Astrocyte (in vitro differentiated cells and primary cell): ENCODE measurements around the gene ARHGAP24. TPM values are rescaled to one million over a fixed set of nuclear protein-coding genes. Genes with fewer than 3 reads are reported as not detected.

Experiments
- DNase-seq: peaks from one replicate; pipeline ENCODE4 v3.0.0-alpha.2; 2010; ENCODE audit warnings: low read depth
- FAIRE-seq: peaks from 2 replicates; lab custom pipeline; 2011; peaks lifted over from hg19 to GRCh38; lab: Jason Lieb, UNC
- H2AFZ ChIP-seq: 2 replicates; pipeline ENCODE4 v1.6.0; 2012; ENCODE audit warnings: low read depth, low read length, inconsistent platforms
- H3K27ac ChIP-seq: 2 replicates; pipeline ENCODE4 v1.5.1; 2011; ENCODE audit warnings: low read depth, low read length, inconsistent platforms
- H3K27me3 ChIP-seq: 2 replicates; pipeline ENCODE4 v1.6.0; 2011; ENCODE audit warnings: low read length, inconsistent platforms; ENCODE audit not compliant: insufficient read depth
- H3K36me3 ChIP-seq: 2 replicates; pipeline ENCODE4 v1.5.1; 2011; ENCODE audit warnings: low read length, inconsistent platforms; ENCODE audit not compliant: insufficient read depth
- H3K4me1 ChIP-seq: 2 replicates; pipeline ENCODE4 v1.5.1; 2011; ENCODE audit warnings: low read length, inconsistent platforms; ENCODE audit not compliant: insufficient read depth
- H3K4me2 ChIP-seq: 2 replicates; pipeline ENCODE4 v1.6.0; 2012; ENCODE audit warnings: low read length, inconsistent platforms
- H3K4me3 ChIP-seq: 2 replicates; pipeline ENCODE4 v1.5.1; 2011; ENCODE audit warnings: low read depth, mild to moderate bottlenecking, low read length, inconsistent platforms; ENCODE audit not compliant: insufficient read depth
- H3K79me2 ChIP-seq: 2 replicates; pipeline ENCODE4 v1.6.0; 2012; ENCODE audit warnings: mild to moderate bottlenecking, low read length, inconsistent platforms; ENCODE audit not compliant: insufficient read depth
- H3K9ac ChIP-seq: 2 replicates; pipeline ENCODE4 v1.6.0; 2012; ENCODE audit warnings: mild to moderate bottlenecking, low read length, inconsistent platforms
- H3K9me3 ChIP-seq: 2 replicates; pipeline ENCODE4 v1.5.1; 2012; ENCODE audit warnings: low read depth, mild to moderate bottlenecking, low read length, inconsistent platforms; ENCODE audit not compliant: insufficient read depth
- H4K20me1 ChIP-seq: 2 replicates; pipeline ENCODE4 v1.6.0; 2012; ENCODE audit warnings: low read length, inconsistent platforms; ENCODE audit not compliant: insufficient read depth
- H3K27ac Mint-ChIP-seq: one replicate; pipeline ENCODE4 v1.8.0; 2021; ENCODE audit warnings: mild to moderate bottlenecking, mixed read lengths; ENCODE audit not compliant: unreplicated experiment
- H3K27me3 Mint-ChIP-seq: one replicate; pipeline ENCODE4 v1.8.0; 2021; ENCODE audit warnings: low read depth, mixed read lengths; ENCODE audit not compliant: unreplicated experiment
- H3K36me3 Mint-ChIP-seq: one replicate; pipeline ENCODE4 v1.8.0; 2021; ENCODE audit warnings: low read depth, mixed read lengths; ENCODE audit not compliant: unreplicated experiment
- H3K4me1 Mint-ChIP-seq: one replicate; pipeline ENCODE4 v1.8.0; 2021; ENCODE audit warnings: low read depth, mixed read lengths; ENCODE audit not compliant: unreplicated experiment
- H3K4me3 Mint-ChIP-seq: one replicate; pipeline ENCODE4 v1.8.0; 2021; ENCODE audit warnings: mild to moderate bottlenecking, moderate library complexity, mixed read lengths; ENCODE audit not compliant: unreplicated experiment
- H3K9me3 Mint-ChIP-seq: one replicate; pipeline ENCODE4 v1.8.0; 2021; ENCODE audit warnings: mild to moderate bottlenecking, mixed read lengths; ENCODE audit not compliant: unreplicated experiment
- EZH2 ChIP-seq: IDR thresholded peaks from 2 replicates; pipeline ENCODE4 v1.6.1; 2012; ENCODE audit warnings: mild to moderate bottlenecking, low read length, inconsistent platforms; ENCODE audit not compliant: insufficient read depth
- total RNA-seq: library from RNA; stranded (reverse); gene quantifications from 2 replicates; pipeline ENCODE4 v1.2.1, GENCODE V29; 2021
- TF ChIP-seq, protein P1 (sequence below): IDR thresholded peaks from 2 replicates; pipeline ENCODE4 v1.5.1; 2011; ENCODE audit warnings: low read depth, mild to moderate bottlenecking, inconsistent platforms, low read length, moderate library complexity; ENCODE audit not compliant: insufficient read depth

ARHGAP24 gene
- total RNA-seq, 1 donor from 2014 or later = 2.1 TPM

GRCh38 chr4:85759388-85759787 lies 284.4 kb downstream of the ARHGAP24 start:
- no peak overlapping the region for H3K4me3 Mint-ChIP-seq
- H2AFZ ChIP-seq = no peak overlapping the region
- no peak for FAIRE-seq

DNA sequence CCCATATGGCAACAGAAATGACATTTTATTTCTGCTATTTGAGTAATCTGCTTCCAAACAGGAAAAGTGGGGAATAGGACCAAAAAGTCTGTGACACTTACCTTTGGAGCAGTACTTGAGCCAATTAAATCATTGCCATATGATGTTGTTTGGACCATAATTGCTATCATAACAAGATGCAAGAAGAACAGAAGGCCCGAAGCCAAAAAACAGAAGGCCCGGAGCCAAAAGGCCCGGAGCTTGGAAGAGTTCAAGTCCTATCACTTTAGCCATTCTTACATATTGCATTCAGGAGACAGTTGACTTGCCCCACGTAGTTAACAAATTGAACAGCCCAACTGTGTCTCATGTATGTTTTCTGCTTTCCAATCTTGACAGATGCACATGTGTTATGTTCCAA lies 285.6 kb downstream of the ARHGAP24 start:
- Mint-ChIP-seq H3K27me3 (no peaks in the 10 kb centered on the region), H3K4me3 (no peak overlapping the region), H3K27ac (no peak overlapping the region), H3K9me3 (no peaks in the 10 kb centered on the region), H3K4me1 (no peaks in the 10 kb centered on the region), H3K36me3 (no peaks in the 10 kb centered on the region)
- DNase-seq = no peak
- Histone ChIP-seq H3K9ac (no peak overlapping the region), H3K27me3 (no peaks in the 10 kb centered on the region), H3K9me3 (no peaks in the 10 kb centered on the region), H3K79me2 (no peaks in the 10 kb centered on the region), H3K4me2 (no peak overlapping the region), H3K27ac (no peak overlapping the region), H3K4me1 (peaks cover 6% of the 10 kb centered on the region), H3K4me3 (no peak overlapping the region), H3K36me3 (no peaks in the 10 kb centered on the region), H4K20me1 (no peaks in the 10 kb centered on the region), H2AFZ (no peak overlapping the region)
- FAIRE-seq = no peak
- TF ChIP-seq EZH2 = no peak
- TF ChIP-seq, protein P1, sequence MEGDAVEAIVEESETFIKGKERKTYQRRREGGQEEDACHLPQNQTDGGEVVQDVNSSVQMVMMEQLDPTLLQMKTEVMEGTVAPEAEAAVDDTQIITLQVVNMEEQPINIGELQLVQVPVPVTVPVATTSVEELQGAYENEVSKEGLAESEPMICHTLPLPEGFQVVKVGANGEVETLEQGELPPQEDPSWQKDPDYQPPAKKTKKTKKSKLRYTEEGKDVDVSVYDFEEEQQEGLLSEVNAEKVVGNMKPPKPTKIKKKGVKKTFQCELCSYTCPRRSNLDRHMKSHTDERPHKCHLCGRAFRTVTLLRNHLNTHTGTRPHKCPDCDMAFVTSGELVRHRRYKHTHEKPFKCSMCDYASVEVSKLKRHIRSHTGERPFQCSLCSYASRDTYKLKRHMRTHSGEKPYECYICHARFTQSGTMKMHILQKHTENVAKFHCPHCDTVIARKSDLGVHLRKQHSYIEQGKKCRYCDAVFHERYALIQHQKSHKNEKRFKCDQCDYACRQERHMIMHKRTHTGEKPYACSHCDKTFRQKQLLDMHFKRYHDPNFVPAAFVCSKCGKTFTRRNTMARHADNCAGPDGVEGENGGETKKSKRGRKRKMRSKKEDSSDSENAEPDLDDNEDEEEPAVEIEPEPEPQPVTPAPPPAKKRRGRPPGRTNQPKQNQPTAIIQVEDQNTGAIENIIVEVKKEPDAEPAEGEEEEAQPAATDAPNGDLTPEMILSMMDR = no peak

More at GRCh38 chr4:85759388-85759787, 284.4 kb downstream of the ARHGAP24 start:
- H3K79me2 ChIP-seq = no peaks in the 10 kb centered on the region
- no peaks in the 10 kb centered on the region for H4K20me1 ChIP-seq
- Mint-ChIP-seq H3K36me3 (no peaks in the 10 kb centered on the region), H3K9me3 (no peaks in the 10 kb centered on the region), H3K4me1 (no peaks in the 10 kb centered on the region), H3K27ac (no peak overlapping the region), H3K27me3 (no peaks in the 10 kb centered on the region)
- no peak overlapping the region for H3K9ac ChIP-seq
- no peak overlapping the region for H3K4me3 ChIP-seq
- no peak for DNase-seq
- H3K4me2 ChIP-seq = no peak overlapping the region
- H3K4me1 ChIP-seq = peaks cover 6% of the 10 kb centered on the region
- no peaks in the 10 kb centered on the region for H3K27me3 ChIP-seq
- H3K27ac ChIP-seq = no peak overlapping the region
- TF ChIP-seq, protein P1 = no peak
- no peak for TF ChIP-seq EZH2
- H3K9me3 ChIP-seq = no peaks in the 10 kb centered on the region
- no peaks in the 10 kb centered on the region for H3K36me3 ChIP-seq

GRCh38 chr4:85761803-85762528 lies 287.0 kb downstream of the ARHGAP24 start:
- Histone ChIP-seq H3K4me3 (no peak overlapping the region), H3K79me2 (no peaks in the 10 kb centered on the region), H3K9me3 (no peaks in the 10 kb centered on the region), H3K27me3 (no peaks in the 10 kb centered on the region), H2AFZ (no peak overlapping the region), H4K20me1 (no peaks in the 10 kb centered on the region), H3K27ac (peak overlapping the region; percentile 35), H3K36me3 (no peaks in the 10 kb centered on the region), H3K9ac (no peak overlapping the region), H3K4me1 (peaks cover 6% of the 10 kb centered on the region), H3K4me2 (peak overlapping the region; percentile 72)
- DNase-seq (peak; percentile 42), FAIRE-seq (no peak)
- Mint-ChIP-seq H3K36me3 (no peaks in the 10 kb centered on the region), H3K9me3 (no peaks in the 10 kb centered on the region), H3K4me3 (no peak overlapping the region), H3K27me3 (no peaks in the 10 kb centered on the region), H3K27ac (no peak overlapping the region), H3K4me1 (no peaks in the 10 kb centered on the region)
- TF ChIP-seq, protein P1 = no peak
- no peak for TF ChIP-seq EZH2
